Measurements from ENCODE around the gene COQ3. TPM values are rescaled to one million over a fixed set of nuclear protein-coding genes. Genes with fewer than 3 reads are reported as not detected.

The COQ3 gene
- total and polyA plus RNA-seq, 2 of the 4 experiments (the other 2 are of a cell fraction), result 8.2 to 8.9 TPM

DNA sequence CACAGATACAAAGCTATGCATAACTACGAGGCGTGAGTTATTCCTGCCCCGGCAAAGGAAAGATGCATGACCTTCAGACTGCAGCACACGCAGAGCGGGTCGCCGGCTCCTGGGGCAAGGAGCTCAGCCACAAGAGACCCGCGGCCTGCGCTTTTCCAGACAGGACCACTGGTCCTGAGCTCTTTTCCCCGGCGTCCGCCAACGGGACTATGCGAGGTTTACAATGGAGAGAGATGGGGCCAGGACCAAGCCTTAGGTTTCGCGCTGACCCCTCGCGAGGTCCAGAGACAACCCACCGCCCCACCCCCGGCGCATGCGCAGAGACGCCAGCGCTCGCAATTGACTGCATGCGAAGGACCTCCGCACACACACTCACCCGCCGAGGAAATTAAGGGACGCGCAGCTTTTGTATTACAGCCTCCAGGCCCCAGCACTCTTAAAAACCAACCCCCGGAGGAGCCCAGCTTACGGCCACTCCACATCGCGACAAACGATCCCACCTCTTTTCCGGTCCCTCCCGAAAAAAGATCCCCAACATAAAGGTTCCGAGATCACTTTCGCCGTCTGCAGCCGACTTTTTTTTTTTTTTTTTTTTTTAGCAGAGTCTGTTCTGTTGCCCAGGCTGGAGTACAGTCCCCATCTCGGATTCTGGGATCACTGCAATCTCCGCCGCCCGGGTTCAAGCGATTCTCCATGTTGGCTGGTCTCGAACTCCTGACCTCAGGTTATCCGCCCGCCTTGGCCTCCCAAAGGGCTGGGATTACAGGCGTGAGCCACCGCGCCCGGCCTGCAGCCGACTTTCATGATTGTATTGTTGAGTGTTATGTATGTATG is at the start of gene COQ3 (continued):
- TF ChIP-seq, protein P1, sequence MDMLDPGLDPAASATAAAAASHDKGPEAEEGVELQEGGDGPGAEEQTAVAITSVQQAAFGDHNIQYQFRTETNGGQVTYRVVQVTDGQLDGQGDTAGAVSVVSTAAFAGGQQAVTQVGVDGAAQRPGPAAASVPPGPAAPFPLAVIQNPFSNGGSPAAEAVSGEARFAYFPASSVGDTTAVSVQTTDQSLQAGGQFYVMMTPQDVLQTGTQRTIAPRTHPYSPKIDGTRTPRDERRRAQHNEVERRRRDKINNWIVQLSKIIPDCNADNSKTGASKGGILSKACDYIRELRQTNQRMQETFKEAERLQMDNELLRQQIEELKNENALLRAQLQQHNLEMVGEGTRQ (IDR thresholded peaks at IDR 0.05; ENCODE audit: low read depth, low read length), result peak; percentile 10; the same call in 1 of the 2 replicates
- peak; percentile 77 for TF ChIP-seq POLR2A (IDR thresholded peaks at IDR 0.05; ENCODE audit: low read depth, low read length)
- no peak for TF ChIP-seq CEBPB (IDR thresholded peaks at IDR 0.05; ENCODE audit: low read depth, low read length)
- no peak for TF ChIP-seq RFX5 (IDR thresholded peaks at IDR 0.05; ENCODE audit: low read depth, low read length)
- no peak for TF ChIP-seq FOS (IDR thresholded peaks at IDR 0.05; ENCODE audit: low read depth, low read length)
- peak; percentile 66; the same call in 1 of the 2 replicates for TF ChIP-seq MAZ (IDR thresholded peaks at IDR 0.05; ENCODE audit: borderline replicate concordance, low read depth, low read length)
